ENCODE results near the gene ST8SIA6.
A peak's percentile ranks its signal among the peaks of the same experiment; 100 is the strongest.
"Not testable (repeated sequence)": the region's sequence is repeated elsewhere in the genome, so short reads cannot be mapped to it uniquely, and the experiment has no call there.

Gene ST8SIA6

DNA sequence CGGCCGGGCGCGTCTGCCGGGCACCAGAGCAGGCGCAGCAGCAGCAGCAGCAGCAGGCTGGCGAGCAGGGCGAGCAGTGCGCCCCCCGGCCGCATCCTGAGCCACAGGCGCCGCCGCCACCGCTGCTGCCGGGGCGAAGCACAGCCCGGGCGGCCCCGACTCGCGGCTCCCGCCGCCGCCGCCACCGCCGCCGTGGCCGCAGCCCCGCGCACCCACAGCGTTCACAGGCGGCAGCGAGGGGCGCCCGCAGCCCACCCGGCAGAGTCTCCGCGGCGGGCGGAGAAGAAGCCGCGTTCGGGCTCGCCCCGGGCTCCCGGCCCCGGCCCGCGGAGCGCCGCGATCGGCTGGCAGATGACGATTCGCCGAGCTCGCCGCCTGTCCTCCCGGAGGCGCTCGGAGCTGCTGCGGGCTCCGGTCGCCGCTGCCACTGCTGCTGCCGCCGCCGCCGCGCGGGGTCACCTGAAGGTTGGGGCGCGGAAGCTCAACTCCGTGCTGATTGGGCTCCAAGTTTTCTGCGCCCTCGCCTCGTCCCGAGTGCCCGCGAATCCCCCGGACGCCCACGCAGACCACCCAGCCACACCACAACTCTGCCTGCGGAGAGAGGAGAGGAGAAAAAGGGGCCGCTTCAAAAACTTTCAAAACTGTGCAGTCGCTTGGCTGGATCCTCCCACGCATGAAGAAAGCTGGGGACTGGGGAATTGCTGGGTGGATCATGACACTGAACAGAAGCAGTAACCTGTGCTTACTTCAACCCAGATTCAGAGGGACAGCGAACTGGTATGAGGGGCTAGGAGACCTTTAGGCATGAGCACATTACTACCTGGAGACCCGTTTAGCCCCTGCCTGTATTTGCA is at the start of gene ST8SIA6:
Gene ST8SIA6, minus strand, starts transcription at position 435 of the 854 bp plus-strand sequence. Its CDS starts 340 bp downstream, at position 95.
- DNase-seq, result peak in 1 of 2 experiments; percentile 22

- no peak for DNase-seq
These were observed 49.4 kb upstream of the ST8SIA6 start for GRCh38 chr10:17503795-17504194.

GRCh38 chr10:17502814-17503213 is 48.4 kb upstream of the ST8SIA6 start:
- no peak for DNase-seq

DNA sequence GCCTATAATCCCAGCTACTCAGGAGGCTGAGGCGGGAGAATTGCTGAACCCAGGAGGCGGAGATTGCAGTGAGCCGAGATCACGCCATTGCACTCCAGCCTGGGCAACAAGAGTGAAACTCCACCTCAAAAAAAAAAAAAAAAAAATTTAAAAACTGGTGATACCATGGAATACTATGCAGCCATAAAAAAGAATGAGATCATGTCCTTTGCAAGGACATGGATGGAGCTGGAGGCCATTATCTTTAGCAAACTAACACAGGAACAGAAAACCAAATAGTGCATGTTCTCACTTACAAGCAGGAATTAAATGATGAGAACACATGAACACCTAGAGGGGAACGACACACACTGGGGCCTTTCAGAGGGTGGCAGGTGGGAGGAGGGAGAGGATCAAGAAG is 44.6 kb upstream of the ST8SIA6 start:
- not testable (repeated sequence) for DNase-seq

- DNase-seq, result no peak
These were observed 43.1 kb upstream of the ST8SIA6 start for GRCh38 chr10:17497446-17498030.

DNA sequence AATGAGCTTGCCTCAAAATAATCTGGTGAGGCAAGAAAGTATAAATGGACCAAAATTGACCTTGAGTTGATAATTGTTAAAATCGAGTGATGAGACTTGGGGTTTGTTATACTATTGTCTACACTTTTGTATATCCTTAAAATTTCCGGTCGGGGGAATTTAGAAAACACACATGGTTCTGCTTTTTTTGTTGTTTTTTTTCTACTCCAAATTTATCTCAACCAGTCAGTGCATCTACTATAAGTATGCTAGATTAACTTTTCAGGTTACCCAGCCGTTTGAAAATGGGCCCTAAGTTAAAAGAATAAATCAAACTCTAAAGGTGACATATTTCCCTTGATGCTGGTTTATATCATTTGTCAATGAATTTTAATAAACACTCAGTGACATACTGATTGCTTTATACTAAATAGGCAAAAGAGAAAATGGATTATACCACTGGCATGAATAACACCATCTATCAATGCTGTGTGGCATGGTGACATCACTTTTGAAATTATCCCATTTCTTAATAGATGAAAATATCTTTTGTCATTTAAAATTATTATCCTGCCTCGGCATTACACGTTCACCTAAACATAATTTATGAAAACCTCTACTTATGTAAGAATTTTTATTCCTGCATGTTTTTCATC is 40.3 kb upstream of the ST8SIA6 start:
- DNase-seq, result no peak

- no peak for DNase-seq
These were observed 34.5 kb upstream of the ST8SIA6 start for GRCh38 chr10:17488848-17489247.

DNA sequence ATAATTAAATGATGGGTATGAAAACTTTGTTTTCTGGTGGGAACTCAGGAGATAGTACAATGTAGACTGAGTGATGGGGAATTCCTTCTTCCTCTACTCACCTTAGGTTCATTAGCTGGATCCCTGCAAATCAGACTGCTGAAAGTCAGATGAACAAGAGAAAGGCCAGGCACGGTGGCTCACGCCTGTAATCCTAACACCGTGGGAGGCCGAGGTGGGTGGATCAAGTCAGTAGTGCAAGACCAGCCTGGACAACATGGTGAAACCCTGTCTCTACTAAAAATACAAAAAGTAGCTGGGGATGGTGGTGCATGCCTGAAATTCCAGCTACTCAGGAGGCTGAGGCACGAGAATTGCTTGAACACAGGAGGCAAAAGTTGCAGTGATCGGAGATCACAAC is 28.7 kb upstream of the ST8SIA6 start:
- DNase-seq, result no peak

- no peak for DNase-seq
These were observed 25.4 kb upstream of the ST8SIA6 start for GRCh38 chr10:17479822-17480221.

GRCh38 chr10:17479015-17479615 is 24.7 kb upstream of the ST8SIA6 start:
- DNase-seq, result no peak

DNA sequence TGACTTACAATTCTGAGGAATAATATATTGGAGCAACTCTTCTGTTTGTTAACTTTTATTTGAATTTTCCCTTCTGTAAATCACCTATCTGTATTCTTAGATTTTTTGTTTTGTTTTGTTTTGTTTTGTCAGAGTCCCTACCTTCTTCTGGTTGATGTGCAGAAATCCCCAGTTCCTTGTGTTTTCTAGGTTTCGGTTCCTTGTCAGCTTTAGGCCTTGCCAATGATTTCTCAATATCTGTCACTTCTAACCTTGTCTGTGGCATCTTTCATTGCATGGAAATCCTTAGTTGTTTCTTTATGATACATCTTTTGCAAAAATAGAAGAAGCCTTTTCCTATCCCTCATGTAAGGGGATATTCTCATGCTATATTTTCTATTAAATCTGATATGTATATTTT is 21.7 kb upstream of the ST8SIA6 start:
- DNase-seq, result no peak

DNA sequence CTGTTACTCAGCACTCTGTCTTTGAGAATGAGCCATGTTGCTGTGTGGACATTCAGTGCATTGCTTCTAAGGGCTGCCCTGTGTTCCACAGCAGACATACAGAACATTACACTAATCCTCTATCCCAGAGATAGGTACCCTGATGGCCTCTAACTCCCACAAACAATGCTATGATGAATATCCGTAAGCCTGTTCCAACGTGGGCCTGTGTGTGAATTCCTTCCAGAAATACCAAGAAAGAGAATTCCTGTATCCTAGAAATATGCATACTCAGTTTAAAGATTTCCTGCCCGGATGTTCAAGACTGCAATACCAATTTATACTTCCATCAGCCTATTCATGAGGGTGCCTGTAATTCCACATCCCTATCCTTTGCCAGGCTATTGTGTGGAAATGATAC is 21.3 kb upstream of the ST8SIA6 start:
- no peak for DNase-seq

GRCh38 chr10:17474595-17475323 is 20.4 kb upstream of the ST8SIA6 start:
- peak in 1 of 2 experiments; percentile 33 for DNase-seq

DNA sequence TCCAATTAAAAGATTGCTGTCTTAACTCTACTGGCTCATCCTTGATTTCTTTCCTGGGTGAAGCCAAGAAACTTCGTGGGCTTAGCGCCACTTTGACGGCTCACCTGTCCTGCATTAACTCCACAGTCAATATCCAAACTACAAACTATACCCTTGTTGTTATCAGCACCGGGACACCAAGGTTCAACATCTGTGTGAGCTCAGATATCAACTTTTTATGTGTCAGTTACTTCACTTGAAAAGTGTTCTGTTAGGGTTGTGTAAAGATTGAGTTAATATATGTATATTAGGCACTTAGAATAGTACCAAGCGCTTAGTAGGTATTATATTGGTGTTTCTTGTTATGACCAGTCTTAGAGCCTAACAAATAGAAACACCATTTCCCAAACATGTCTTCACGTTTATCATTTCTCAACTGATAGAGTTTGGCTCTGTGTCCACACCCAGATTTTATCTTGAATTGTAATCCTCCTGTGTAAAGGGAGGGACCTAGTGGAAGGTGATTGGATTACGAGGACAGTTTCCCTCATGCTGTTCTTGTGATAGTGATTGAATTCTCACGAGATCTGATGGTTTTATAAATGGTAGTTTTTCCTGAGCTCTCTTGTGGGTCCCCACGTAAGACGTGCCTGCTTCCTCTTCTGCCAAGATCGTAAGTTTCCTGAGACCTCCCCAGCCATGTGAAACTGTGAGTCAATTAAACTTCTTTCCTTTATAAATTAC is 19.0 kb upstream of the ST8SIA6 start:
- DNase-seq, result no peak

- DNase-seq, result no peak
These were observed 18.3 kb upstream of the ST8SIA6 start for GRCh38 chr10:17472481-17473227.

DNA sequence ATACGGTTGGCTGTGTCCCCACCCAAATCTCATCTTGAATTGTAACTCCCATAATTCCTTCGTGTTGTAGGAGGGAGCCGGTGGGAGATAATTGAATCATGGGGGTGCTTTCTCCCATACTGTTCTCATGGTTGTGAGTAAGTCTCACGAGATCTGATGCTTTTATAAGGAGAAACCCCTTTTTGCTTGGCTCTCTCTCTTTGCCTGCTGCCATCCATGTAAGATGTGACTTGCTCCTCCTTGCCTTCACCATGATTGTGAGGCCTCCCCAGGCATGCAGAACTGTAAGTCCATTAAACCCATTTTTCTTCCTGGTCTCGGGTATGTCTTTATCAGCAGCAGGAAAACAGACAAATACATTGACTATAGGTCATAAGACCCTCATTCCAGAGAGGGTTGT is 15.9 kb upstream of the ST8SIA6 start:
- DNase-seq, result no peak

DNA sequence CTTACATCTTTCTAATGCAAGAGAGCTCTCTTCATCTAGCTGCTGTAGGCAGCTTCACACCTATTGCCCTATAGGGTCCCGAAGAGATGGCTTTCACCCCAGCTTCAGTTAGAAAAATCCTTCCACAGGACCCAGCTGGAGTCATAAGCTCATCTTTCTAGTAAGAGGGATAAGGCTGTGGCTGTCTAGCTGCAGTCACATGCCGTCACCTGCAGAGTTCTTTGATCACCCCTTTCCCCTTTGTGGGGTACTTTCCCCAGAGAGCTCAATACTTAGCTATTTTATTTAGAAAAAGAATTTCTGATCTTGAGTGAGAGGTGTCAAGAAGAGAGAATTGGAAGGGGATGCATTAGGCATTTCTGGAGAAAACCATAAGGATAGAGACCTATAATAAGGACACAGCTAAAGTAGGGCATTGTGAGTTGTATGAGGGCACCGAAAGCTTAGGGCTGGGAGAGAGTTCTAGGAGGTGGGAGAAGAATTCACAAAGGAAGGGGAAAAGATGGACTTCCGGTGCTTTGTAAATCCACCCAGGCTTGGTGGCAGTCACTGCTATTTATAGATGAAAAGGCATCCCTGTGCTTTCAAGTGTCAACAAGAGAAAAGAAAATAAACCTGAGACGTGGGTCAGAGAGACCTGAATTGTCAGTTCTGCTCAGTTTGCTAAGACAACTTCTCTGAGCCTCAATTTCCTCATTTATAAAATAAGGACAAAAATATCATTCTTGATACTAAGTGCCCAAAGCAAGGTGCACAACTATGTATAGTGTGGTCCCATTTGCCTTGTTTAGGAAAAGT is 11.1 kb upstream of the ST8SIA6 start:
- no peak for DNase-seq

- no peak for DNase-seq
These were observed 10.2 kb upstream of the ST8SIA6 start for GRCh38 chr10:17464545-17464944.

DNA sequence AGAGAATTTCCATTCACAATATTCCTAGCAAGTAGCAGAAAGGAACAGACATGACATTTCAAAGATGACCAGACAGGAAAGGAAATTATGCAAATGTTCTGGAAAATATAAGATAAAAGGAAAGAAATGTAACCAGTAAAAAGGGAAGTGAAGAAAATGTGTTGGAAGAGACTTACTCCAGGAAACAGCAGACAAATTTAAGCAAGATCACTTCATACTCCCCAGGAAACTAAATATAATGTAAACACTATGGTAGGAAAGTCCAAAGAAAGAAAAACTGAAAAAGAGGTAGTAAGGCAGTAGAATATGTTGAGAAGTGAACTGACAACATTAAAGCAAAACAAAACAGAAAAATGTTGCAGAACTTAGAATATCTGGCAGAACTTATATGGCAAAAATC is 6.4 kb upstream of the ST8SIA6 start:
- no peak for DNase-seq

DNA sequence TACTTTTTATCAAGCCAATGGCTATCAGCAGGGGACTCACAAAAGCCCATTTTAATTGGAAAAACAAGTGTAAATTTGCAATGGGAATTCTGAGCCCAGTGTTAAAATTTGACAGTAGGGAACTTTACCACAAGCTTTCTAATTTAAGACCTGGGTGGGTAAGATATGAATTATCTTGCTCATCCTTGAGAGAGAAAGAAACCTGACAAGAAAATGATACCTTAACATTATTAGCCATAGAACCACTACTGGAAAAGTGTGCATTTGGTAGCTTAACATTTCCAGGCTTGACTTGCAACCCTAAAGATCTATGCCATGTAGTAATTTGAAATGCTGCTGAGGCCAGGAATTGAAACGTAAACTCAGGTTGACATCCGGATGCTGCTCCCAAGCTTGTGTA is 2.7 kb upstream of the ST8SIA6 start:
- no peak for DNase-seq
